ENCODE measurements around the gene CPOX. TPM values are rescaled to one million over a fixed set of nuclear protein-coding genes. Genes with fewer than 3 reads are reported as not detected.

Gene CPOX
- total RNA-seq, 1 experiment from 2014 or later = 19.9 TPM

GRCh38 chr3:98613616-98614015, 20.2 kb upstream of the CPOX start:
- BruUV-seq (replicated peaks) = no TSS peak
- Mint-ChIP-seq H3K4me3 (ENCODE audit: low read depth, unreplicated experiment) (no peak overlapping the region), H3K36me3 (ENCODE audit: insufficient read depth, unreplicated experiment) (no peaks in the 10 kb centered on the region), H3K9me3 (ENCODE audit: low read depth, unreplicated experiment) (no peaks in the 10 kb centered on the region), H3K27me3 (ENCODE audit: unreplicated experiment) (no peaks in the 10 kb centered on the region), H3K4me1 (ENCODE audit: low read depth, unreplicated experiment) (no peaks in the 10 kb centered on the region), H3K27ac (ENCODE audit: unreplicated experiment) (no peak overlapping the region)
- TF ChIP-seq CTCF (IDR thresholded peaks at IDR 0.05; ENCODE audit: unreplicated experiment) = no peak
- CTCF ChIA-PET = no interaction called here
- DNase-seq = no peak
- intact Hi-C loops (cut with micrococcal nuclease; ENCODE audit: unreplicated experiment) = no loop called here

- H3K4me1 Mint-ChIP-seq (ENCODE audit: low read depth, unreplicated experiment) = no peaks in the 10 kb centered on the region
- no peak for DNase-seq
- no peak for TF ChIP-seq CTCF (IDR thresholded peaks at IDR 0.05; ENCODE audit: unreplicated experiment)
- no peaks in the 10 kb centered on the region for H3K36me3 Mint-ChIP-seq (ENCODE audit: insufficient read depth, unreplicated experiment)
- H3K4me3 Mint-ChIP-seq (ENCODE audit: low read depth, unreplicated experiment) = no peak overlapping the region
- H3K27ac Mint-ChIP-seq (ENCODE audit: unreplicated experiment) = no peak overlapping the region
- BruUV-seq (replicated peaks) = no TSS peak
- H3K27me3 Mint-ChIP-seq (ENCODE audit: unreplicated experiment) = no peaks in the 10 kb centered on the region
- intact Hi-C loops (cut with micrococcal nuclease; ENCODE audit: unreplicated experiment) = no loop called here
- CTCF ChIA-PET = no interaction called here
- no peaks in the 10 kb centered on the region for H3K9me3 Mint-ChIP-seq (ENCODE audit: low read depth, unreplicated experiment)
Measured at GRCh38 chr3:98612996-98613517, 19.6 kb upstream of the CPOX start.

DNA sequence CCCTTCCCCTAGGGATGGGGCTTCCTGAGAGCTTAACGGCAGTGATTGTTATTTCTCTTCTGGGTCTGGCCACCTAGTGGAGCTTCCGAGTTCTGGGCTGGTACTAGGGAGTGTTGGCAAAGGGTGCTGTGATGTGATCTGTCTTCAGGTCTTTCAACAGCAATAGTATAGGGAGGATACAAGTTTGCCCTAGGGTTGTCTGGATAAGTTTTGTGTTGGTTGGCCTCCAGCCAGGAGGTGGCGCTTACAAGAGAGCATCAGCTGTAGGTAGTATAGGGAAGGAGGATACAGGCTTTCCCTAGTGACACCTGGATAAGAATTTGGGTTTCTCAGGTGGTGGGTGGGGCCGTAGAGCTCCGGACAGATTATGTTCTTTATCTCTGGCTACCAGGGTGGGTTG, 19.2 kb upstream of the CPOX start:
- peak; percentile 30 for DNase-seq
- Mint-ChIP-seq H3K4me1 (ENCODE audit: low read depth, unreplicated experiment) (no peaks in the 10 kb centered on the region), H3K27me3 (ENCODE audit: unreplicated experiment) (no peaks in the 10 kb centered on the region), H3K9me3 (ENCODE audit: low read depth, unreplicated experiment) (no peaks in the 10 kb centered on the region), H3K4me3 (ENCODE audit: low read depth, unreplicated experiment) (no peak overlapping the region), H3K36me3 (ENCODE audit: insufficient read depth, unreplicated experiment) (no peaks in the 10 kb centered on the region), H3K27ac (ENCODE audit: unreplicated experiment) (no peak overlapping the region)
- no TSS peak for BruUV-seq (replicated peaks)
- no peak for TF ChIP-seq CTCF (IDR thresholded peaks at IDR 0.05; ENCODE audit: unreplicated experiment)
- intact Hi-C loops (cut with micrococcal nuclease; ENCODE audit: unreplicated experiment) = no loop called here
- CTCF ChIA-PET = no interaction called here

DNA sequence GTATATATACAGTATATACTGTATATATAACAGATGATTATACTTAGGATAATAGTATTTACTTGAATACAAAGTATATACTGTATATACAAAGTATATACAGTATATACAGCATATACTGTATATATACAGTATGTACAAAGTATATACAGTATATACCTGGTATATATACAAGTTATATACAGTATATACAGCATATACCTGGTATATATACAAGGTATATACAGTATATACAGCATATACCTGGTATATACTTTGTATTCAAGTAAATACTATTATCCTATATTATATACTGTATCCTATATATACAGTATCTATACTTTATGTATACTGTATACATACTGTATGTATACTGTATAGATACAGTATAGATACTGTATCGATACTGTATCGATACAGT, 14.6 kb upstream of the CPOX start:
- Mint-ChIP-seq H3K4me3 (ENCODE audit: low read depth, unreplicated experiment) (no peak overlapping the region), H3K36me3 (ENCODE audit: insufficient read depth, unreplicated experiment) (no peaks in the 10 kb centered on the region), H3K27me3 (ENCODE audit: unreplicated experiment) (no peaks in the 10 kb centered on the region), H3K27ac (ENCODE audit: unreplicated experiment) (no peak overlapping the region), H3K9me3 (ENCODE audit: low read depth, unreplicated experiment) (no peaks in the 10 kb centered on the region), H3K4me1 (ENCODE audit: low read depth, unreplicated experiment) (no peaks in the 10 kb centered on the region)
- no peak for TF ChIP-seq CTCF (IDR thresholded peaks at IDR 0.05; ENCODE audit: unreplicated experiment)
- no peak for DNase-seq
- intact Hi-C loops (cut with micrococcal nuclease; ENCODE audit: unreplicated experiment) = no loop called here
- no TSS peak for BruUV-seq (replicated peaks)
- CTCF ChIA-PET = no interaction called here

All from Calu3 (cell line).